Psoas muscle (tissue), 8 donors: ENCODE data around the gene TREH. TPM values are rescaled to one million over a fixed set of nuclear protein-coding genes. Genes with fewer than 3 reads are reported as not detected.
A peak's percentile ranks its signal among the peaks of the same experiment; 100 is the strongest.

Experiments used
- ATAC-seq, 4 donors: fragments of 200-7000 bp; cut with Tn5 transposase; one replicate each; pipeline ENCODE4 v1.9.1; 2020; ENCODE audit warnings: moderate library complexity in 3 of 4, mild to moderate bottlenecking in 2 of 4
- DNase-seq, 2 donors: peaks; one replicate each; pipeline ENCODE4 v3.0.0-alpha.2; 2020
- H3K27ac ChIP-seq: fragments of 200-600 bp; one replicate; pipeline ENCODE4 v1.8.0; 2022
- H3K27me3 ChIP-seq, 3 donors: fragments of 200-600 bp in 1 of 3; one replicate each; pipeline versions ENCODE4 v1.6.1 to v1.8.0; 2013 to 2022; ENCODE audit warnings: low read length in 2 of 3, mild to moderate bottlenecking in 2 of 3, moderate library complexity in 1 of 3; ENCODE audit not compliant: insufficient read depth in 3 of 3
- H3K36me3 ChIP-seq, 2 donors: fragments of 200-600 bp in 1 of 2; one replicate each; pipeline versions ENCODE4 v1.6.1 to v1.8.0; 2013 to 2022; ENCODE audit warnings: low read depth in 1 of 2, mild to moderate bottlenecking in 1 of 2, moderate library complexity in 1 of 2; ENCODE audit not compliant: insufficient read depth in 1 of 2
- H3K4me1 ChIP-seq: fragments of 200-600 bp; one replicate; pipeline ENCODE4 v1.8.0; 2022
- H3K4me3 ChIP-seq: fragments of 200-600 bp; one replicate; pipeline ENCODE4 v1.8.0; 2022; ENCODE audit warnings: mild to moderate bottlenecking
- H3K9me3 ChIP-seq: fragments of 200-600 bp; one replicate; pipeline ENCODE4 v1.8.0; 2022
- WGBS, 3 donors: extraction: QIAGEN DNeasy Blood & Tissue Kit; methylation state at CpG; one replicate each; pipeline versions ENCODE4 v1.1.6 to v1.1.7; 2013; 5-methylcytosine and 5-hydroxymethylcytosine counted together
- intact Hi-C, 2 donors: fragments of 100-400 bp; cut with DNase I; formaldehyde crosslinking; loops; one replicate each; pipeline versions ENCODE4 v1.11.0 to v1.14.2; 2022
- polyA plus RNA-seq, 3 donors: library from polyadenylated mRNA; stranded (reverse); fragments of 200-250 nt; gene quantifications; one replicate each; pipeline ENCODE4 v1.2.3, GENCODE V29; 2013
- total RNA-seq, 4 donors: library from RNA; stranded (reverse); fragmentation: NEBNext Ultra II Directional in 2 of 4; extraction: Animal tissue kit (Norgen Biotek cat#: 25700) in 2 of 4; gene quantifications; one replicate each; pipeline versions ENCODE4 v1.2.1 to v1.2.4, GENCODE V29; 2021 to 2023
- TF ChIP-seq, protein P1 (sequence below): fragments of 200-600 bp; IDR thresholded peaks from one replicate; pipeline ENCODE4 v1.8.0; 2022; ENCODE audit warnings: antibody characterized with exemption
- donor health status: healthy with polysubstance abuse.
- donor health status: DM: no; HTN: no; CAD: no; lungs with moderate emphysema.
- donor health status: Bipolar disorder and iron deficiency.
- donor health status: healthy.
- donor health status: DM: yes; HTN: yes; CAD: no.
- donor health status: DM: no; HTN: no; CAD: no.
- donor health status: DM: no; HTN: no; CAD: no.
- donor health status: DM: yes; HTN: yes; CAD: no.

TREH gene
- total and polyA plus RNA-seq, 7 donors: 0.17 to 0.23 (median 0.17) TPM; not detected in 4

DNA sequence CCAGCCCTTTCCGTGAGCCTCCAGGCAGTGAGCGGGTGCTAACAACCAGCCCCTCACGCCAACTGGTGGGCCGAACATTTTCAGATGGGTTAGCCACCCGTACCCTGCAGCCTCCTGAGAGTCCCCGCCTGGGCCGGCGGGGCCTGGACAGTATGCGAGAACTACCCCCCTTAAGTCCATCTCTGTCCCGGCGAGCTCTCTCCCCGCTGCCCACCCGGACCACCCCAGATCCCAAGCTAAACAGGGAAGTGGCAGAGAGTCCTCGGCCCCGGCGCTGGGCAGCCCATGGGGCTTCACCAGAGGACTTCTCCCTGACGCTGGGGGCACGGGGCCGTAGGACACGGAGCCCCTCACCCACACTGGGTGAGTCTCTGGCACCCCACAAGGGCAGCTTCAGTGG lies 51.4 kb downstream of the TREH start:
- Histone ChIP-seq H3K27me3 (no peaks in the 10 kb centered on the region), H3K4me3 (no peak overlapping the region), H3K27ac (peak overlapping the region; percentile 18), H3K9me3 (no peaks in the 10 kb centered on the region), H3K4me1 (peaks cover 43% of the 10 kb centered on the region), H3K36me3 (peaks cover 0 to 64% of the 10 kb centered on the region in 2 donors)
- WGBS, 3 donors: 77 to 84% (median 81%) methylated on average over 19 to 20 of the region's 20 CpGs
- intact Hi-C loops: no loop called here
- TF ChIP-seq, protein P1, sequence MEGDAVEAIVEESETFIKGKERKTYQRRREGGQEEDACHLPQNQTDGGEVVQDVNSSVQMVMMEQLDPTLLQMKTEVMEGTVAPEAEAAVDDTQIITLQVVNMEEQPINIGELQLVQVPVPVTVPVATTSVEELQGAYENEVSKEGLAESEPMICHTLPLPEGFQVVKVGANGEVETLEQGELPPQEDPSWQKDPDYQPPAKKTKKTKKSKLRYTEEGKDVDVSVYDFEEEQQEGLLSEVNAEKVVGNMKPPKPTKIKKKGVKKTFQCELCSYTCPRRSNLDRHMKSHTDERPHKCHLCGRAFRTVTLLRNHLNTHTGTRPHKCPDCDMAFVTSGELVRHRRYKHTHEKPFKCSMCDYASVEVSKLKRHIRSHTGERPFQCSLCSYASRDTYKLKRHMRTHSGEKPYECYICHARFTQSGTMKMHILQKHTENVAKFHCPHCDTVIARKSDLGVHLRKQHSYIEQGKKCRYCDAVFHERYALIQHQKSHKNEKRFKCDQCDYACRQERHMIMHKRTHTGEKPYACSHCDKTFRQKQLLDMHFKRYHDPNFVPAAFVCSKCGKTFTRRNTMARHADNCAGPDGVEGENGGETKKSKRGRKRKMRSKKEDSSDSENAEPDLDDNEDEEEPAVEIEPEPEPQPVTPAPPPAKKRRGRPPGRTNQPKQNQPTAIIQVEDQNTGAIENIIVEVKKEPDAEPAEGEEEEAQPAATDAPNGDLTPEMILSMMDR: no peak
- ATAC-seq: no peak
- no peak for DNase-seq

DNA sequence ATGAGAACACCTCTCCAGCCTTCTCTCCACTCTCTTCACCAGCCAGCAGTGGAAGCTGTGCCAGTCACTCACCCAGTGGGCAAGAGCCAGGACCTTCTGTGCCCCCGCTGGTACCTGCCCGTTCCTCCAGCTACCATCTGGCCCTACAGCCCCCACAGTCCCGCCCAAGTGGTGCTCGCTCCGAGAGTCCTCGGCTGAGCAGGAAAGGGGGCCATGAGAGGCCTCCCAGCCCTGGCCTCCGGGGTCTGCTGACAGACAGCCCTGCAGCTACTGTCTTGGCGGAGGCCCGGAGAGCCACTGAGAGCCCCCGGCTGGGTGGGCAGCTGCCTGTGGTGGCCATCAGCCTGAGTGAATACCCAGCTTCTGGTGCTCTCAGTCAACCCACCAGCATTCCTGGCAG lies 51.9 kb downstream of the TREH start:
- Histone ChIP-seq H3K4me3 (no peak overlapping the region), H3K27ac (no peak overlapping the region), H3K27me3 (no peaks in the 10 kb centered on the region), H3K9me3 (no peaks in the 10 kb centered on the region), H3K36me3 (peaks cover 0 to 59% of the 10 kb centered on the region in 2 donors), H3K4me1 (peaks cover 48% of the 10 kb centered on the region)
- DNase-seq (peak in 1 of 2 donors; percentile 44), ATAC-seq (no peak)
- intact Hi-C loops: no loop called here
- TF ChIP-seq, protein P1: no peak
- WGBS, 3 donors: 84 to 91% (median 88%) methylated on average over 9 to 10 of the region's 10 CpGs

DNA sequence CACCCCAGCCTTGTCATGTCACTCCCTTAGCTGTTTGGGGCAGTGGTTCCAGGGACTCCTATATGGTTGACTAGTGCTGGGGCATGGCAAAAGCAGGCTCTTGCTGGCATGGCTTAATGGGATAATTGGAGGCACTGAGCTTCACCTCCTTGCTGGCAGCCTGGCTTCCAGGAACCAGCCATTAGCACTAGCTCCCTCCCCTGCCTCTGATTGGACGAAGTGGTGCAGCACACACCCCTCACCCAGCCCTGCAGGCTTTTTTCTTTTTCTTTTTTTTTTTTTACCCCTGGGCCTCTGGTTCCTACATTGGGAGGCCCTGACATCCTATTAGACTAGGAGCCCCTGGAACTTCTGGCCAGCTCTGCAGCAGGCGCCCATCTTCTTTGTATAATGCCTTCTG lies 53.5 kb downstream of the TREH start:
- H3K4me1 ChIP-seq: peaks cover 60% of the 10 kb centered on the region
- peak in 1 of 2 donors; percentile 33 for DNase-seq
- TF ChIP-seq, protein P1: no peak
- intact Hi-C loops: no loop called here
- no peak overlapping the region for H3K4me3 ChIP-seq
- no peak overlapping the region for H3K27ac ChIP-seq
- peaks cover 0 to 43% of the 10 kb centered on the region in 2 donors for H3K36me3 ChIP-seq
- H3K27me3 ChIP-seq: no peaks in the 10 kb centered on the region
- no peak for ATAC-seq
- WGBS, 3 donors: 88 to 91% (median 89%) methylated on average over 2 of the region's 2 CpGs
- H3K9me3 ChIP-seq: no peaks in the 10 kb centered on the region

DNA sequence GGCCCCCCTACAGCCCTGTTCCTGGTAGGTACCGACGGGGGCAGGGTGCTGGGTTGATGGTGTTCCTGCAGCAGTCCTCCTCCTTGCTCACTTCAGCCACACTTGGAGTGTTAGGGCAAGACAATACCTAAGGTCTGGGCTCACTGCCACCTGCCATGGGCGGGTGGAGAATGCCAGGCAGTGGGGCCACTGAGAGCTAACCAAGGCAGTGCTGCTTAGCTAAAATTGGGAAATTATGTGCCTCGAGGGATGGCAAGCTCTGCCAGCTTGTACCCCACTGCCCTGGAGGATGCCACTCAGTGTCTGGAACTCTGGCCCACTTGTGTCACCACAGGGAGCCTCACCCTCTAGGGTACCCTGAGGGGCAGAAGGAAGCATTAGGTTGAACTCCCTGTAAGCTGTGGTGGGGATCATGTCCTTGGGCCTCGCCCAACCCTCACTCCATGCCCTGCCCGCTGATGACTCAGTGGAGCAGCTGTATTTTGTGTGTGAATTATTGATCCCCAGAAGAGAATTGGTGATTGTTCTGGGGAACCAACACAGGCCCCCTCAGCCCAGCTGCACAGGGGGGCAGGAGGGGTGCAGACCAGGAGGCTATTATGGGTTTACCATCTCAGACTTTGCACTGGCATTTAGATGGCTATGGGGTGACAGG lies 54.3 kb downstream of the TREH start:
- Histone ChIP-seq H3K36me3 (peaks cover 0 to 43% of the 10 kb centered on the region in 2 donors), H3K4me3 (no peak overlapping the region), H3K27ac (no peak overlapping the region), H3K9me3 (no peaks in the 10 kb centered on the region), H3K4me1 (peaks cover 65% of the 10 kb centered on the region), H3K27me3 (no peaks in the 10 kb centered on the region)
- 73 to 85% (median 81%) methylated on average over 6 of the region's 6 CpGs for WGBS, 3 donors
- intact Hi-C loops: no loop called here
- no peak for ATAC-seq
- TF ChIP-seq, protein P1: no peak
- peak in 1 of 2 donors; percentile 38 for DNase-seq

DNA sequence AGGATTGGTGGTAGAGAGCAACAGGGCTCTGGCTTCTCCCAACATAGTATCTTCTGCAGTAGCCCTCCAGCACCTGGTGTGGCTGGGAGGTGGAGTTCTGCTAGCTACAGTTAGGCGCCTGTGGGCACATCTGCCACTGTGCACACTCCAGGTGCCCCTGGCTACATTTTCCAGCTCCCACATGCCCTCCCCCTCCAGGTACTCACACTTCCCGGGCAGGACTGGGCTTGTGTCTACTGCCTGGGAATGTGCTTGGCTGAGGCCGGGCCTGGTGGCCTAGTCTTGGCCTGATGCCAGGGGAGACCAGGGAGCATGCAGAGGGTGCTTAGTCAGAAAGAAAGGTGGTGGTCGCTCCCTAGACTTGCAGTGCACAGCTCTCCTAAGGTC lies 56.2 kb downstream of the TREH start:
- Histone ChIP-seq H3K36me3 (peaks cover 0 to 35% of the 10 kb centered on the region in 2 donors), H3K4me3 (peak overlapping the region; percentile 6)
- peak in 1 of 2 donors; percentile 60 for DNase-seq

More for the DNA sequence above, 56.2 kb downstream of the TREH start:
- peak overlapping the region; percentile 88 for H3K27ac ChIP-seq
- TF ChIP-seq, protein P1: no peak
- intact Hi-C loops: no loop called here
- no peaks in the 10 kb centered on the region for H3K9me3 ChIP-seq
- no peaks in the 10 kb centered on the region for H3K27me3 ChIP-seq
- WGBS, 3 donors: 23 to 34% (median 30%) methylated on average over 4 of the region's 4 CpGs
- peaks cover 49% of the 10 kb centered on the region for H3K4me1 ChIP-seq
- ATAC-seq: peak in 1 of 4 donors; percentile 0
